OCI-LY1 (cell line): ENCODE data around the gene MRPL36.
A peak's percentile ranks its signal among the peaks of the same experiment; 100 is the strongest.

Source experiments
- H2AFZ ChIP-seq: fragments of 200-600 bp; sonication (generic), shearing (Covaris generic); 2 replicates; pipeline ENCODE4 v1.6.0; 2014; ENCODE audit warnings: antibody characterized with exemption, mild to moderate bottlenecking, low read length
- H3F3A ChIP-seq: fragments of 200-600 bp; sonication (generic), shearing (Covaris generic); 2 replicates; pipeline ENCODE4 v1.6.0; 2014; ENCODE audit warnings: mild to moderate bottlenecking, antibody characterized with exemption, low read length, moderate library complexity; ENCODE audit not compliant: insufficient read depth
- H3K27ac ChIP-seq: fragments of 200-600 bp; sonication (generic); 2 replicates; pipeline ENCODE4 v1.5.1; 2014; ENCODE audit warnings: low read length, mixed run types, mild to moderate bottlenecking, low read depth; ENCODE audit not compliant: poor library complexity, severe bottlenecking
- H3K27me3 ChIP-seq: fragments of 200-600 bp; sonication (generic); 2 replicates; pipeline ENCODE4 v1.6.0; 2014; ENCODE audit warnings: antibody characterized with exemption, mild to moderate bottlenecking, low read length, moderate library complexity; ENCODE audit not compliant: insufficient read depth
- H3K36me3 ChIP-seq: fragments of 200-600 bp; sonication (generic); 2 replicates; pipeline ENCODE4 v1.6.1; 2014; ENCODE audit warnings: mild to moderate bottlenecking, antibody characterized with exemption, low read length, moderate library complexity, mixed read lengths; ENCODE audit not compliant: insufficient read depth
- H3K4me1 ChIP-seq: fragments of 200-600 bp; sonication (generic); 2 replicates; pipeline ENCODE4 v1.5.1; 2014; ENCODE audit warnings: mild to moderate bottlenecking, low read length, moderate library complexity; ENCODE audit not compliant: insufficient read depth, severe bottlenecking
- H3K4me2 ChIP-seq: fragments of 200-600 bp; sonication (generic), shearing (Covaris generic); 2 replicates; pipeline ENCODE4 v1.6.1; 2014; ENCODE audit warnings: low read length
- H3K4me3 ChIP-seq: fragments of 200-600 bp; sonication (generic); 2 replicates; pipeline ENCODE4 v1.5.1; 2014; ENCODE audit warnings: low read length, low read depth, mild to moderate bottlenecking, mixed read lengths; ENCODE audit not compliant: poor library complexity, severe bottlenecking
- H3K79me2 ChIP-seq: fragments of 200-600 bp; shearing (Covaris generic); 2 replicates; pipeline ENCODE4 v1.6.1; 2016; ENCODE audit warnings: mixed run types, low read length, mixed read lengths; ENCODE audit not compliant: insufficient read depth
- H3K9ac ChIP-seq: fragments of 200-600 bp; sonication (generic), shearing (Covaris generic); 2 replicates; pipeline ENCODE4 v1.6.1; 2014; ENCODE audit warnings: mild to moderate bottlenecking, low read length, mixed read lengths
- H3K9me2 ChIP-seq: fragments of 200-600 bp; sonication (generic), shearing (Covaris generic); 2 replicates; pipeline ENCODE4 v1.6.1; 2014; ENCODE audit warnings: low read depth, mild to moderate bottlenecking, low read length, mixed read lengths
- H3K9me3 ChIP-seq: fragments of 200-600 bp; shearing (Covaris generic); 2 replicates; pipeline ENCODE4 v1.6.1; 2014; ENCODE audit warnings: low read length, mixed read lengths
- H4K20me1 ChIP-seq: fragments of 200-600 bp; sonication (generic), shearing (Covaris generic); 2 replicates; pipeline ENCODE4 v1.6.0; 2016; ENCODE audit warnings: mild to moderate bottlenecking, low read length; ENCODE audit not compliant: insufficient read depth
- EZH2 ChIP-seq: fragments of 200-600 bp; sonication (generic), shearing (Covaris generic); IDR thresholded peaks from 2 replicates; pipeline ENCODE4 v1.8.0; 2017; ENCODE audit warnings: borderline replicate concordance, mixed run types, mild to moderate bottlenecking, antibody characterized with exemption, low read length, moderate library complexity, mixed read lengths
- TF ChIP-seq, protein P1 (sequence below): fragments of 200-600 bp; sonication (generic), shearing (Covaris generic); IDR thresholded peaks from 2 replicates; pipeline ENCODE4 v1.5.1; 2017; ENCODE audit warnings: mild to moderate bottlenecking, antibody characterized with exemption, low read length, moderate library complexity, mixed read lengths

MRPL36 gene

GRCh38 chr5:1794901-1795290 is 4.7 kb downstream of the MRPL36 start:
- Histone ChIP-seq H3K4me2 (peak overlapping the region; percentile 70; the same call in 1 of the 2 replicates), H3K4me1 (peaks cover 61% of the 10 kb centered on the region), H4K20me1 (no peaks in the 10 kb centered on the region), H3K27ac (peak overlapping the region; percentile 90), H3K36me3 (peaks cover 31% of the 10 kb centered on the region), H3K9ac (no peak overlapping the region; the same call in 1 of the 2 replicates), H3K9me3 (no peaks in the 10 kb centered on the region), H2AFZ (no peak overlapping the region), H3F3A (no peaks in the 10 kb centered on the region), H3K4me3 (peak overlapping the region; percentile 53), H3K9me2 (no peaks in the 10 kb centered on the region), H3K79me2 (no peaks in the 10 kb centered on the region; the same call in 1 of the 2 replicates), H3K27me3 (no peaks in the 10 kb centered on the region; the same call in 1 of the 2 replicates)
- TF ChIP-seq, protein P1, sequence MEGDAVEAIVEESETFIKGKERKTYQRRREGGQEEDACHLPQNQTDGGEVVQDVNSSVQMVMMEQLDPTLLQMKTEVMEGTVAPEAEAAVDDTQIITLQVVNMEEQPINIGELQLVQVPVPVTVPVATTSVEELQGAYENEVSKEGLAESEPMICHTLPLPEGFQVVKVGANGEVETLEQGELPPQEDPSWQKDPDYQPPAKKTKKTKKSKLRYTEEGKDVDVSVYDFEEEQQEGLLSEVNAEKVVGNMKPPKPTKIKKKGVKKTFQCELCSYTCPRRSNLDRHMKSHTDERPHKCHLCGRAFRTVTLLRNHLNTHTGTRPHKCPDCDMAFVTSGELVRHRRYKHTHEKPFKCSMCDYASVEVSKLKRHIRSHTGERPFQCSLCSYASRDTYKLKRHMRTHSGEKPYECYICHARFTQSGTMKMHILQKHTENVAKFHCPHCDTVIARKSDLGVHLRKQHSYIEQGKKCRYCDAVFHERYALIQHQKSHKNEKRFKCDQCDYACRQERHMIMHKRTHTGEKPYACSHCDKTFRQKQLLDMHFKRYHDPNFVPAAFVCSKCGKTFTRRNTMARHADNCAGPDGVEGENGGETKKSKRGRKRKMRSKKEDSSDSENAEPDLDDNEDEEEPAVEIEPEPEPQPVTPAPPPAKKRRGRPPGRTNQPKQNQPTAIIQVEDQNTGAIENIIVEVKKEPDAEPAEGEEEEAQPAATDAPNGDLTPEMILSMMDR: no peak
- TF ChIP-seq EZH2: no peak

GRCh38 chr5:1793966-1794900 is 5.4 kb downstream of the MRPL36 start:
- Histone ChIP-seq H3K4me3 (peak overlapping the region; percentile 53), H3K9me2 (no peaks in the 10 kb centered on the region), H2AFZ (no peak overlapping the region), H3K27ac (peak overlapping the region; percentile 90), H3K9ac (peak overlapping the region; percentile 60), H3K36me3 (peaks cover 31% of the 10 kb centered on the region), H3K79me2 (no peaks in the 10 kb centered on the region; the same call in 1 of the 2 replicates), H3F3A (no peaks in the 10 kb centered on the region), H3K4me1 (peaks cover 67% of the 10 kb centered on the region), H3K4me2 (peak overlapping the region; percentile 70), H3K27me3 (no peaks in the 10 kb centered on the region; the same call in 1 of the 2 replicates), H3K9me3 (no peaks in the 10 kb centered on the region), H4K20me1 (no peaks in the 10 kb centered on the region)
- TF ChIP-seq EZH2: no peak
- TF ChIP-seq, protein P1: no peak

DNA sequence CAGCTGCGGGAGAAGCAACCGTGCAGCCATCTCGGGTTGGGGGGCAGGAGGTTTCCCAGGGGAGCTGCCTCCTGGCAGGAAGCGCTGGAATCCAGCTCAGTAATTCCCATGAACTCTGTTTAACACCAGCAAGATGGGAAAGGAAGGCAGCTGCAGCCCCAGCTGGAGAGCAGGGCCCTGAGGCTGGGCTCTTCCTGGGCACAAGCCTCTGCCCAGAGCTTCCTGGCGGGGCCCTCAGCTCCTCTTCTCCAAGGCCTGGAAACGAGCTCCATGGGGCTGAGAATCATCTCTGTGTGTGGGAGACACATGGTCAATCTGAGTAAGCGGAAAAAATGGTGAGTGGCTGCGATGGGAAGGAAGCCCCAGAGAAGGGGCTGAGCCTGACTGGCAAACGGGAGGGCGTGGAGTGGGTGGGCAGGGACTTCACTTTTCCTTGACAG is 6.3 kb downstream of the MRPL36 start:
- Histone ChIP-seq H3K9ac (peak overlapping the region; percentile 60), H3K79me2 (no peaks in the 10 kb centered on the region), H3K27me3 (no peaks in the 10 kb centered on the region; the same call in 1 of the 2 replicates), H3K27ac (peak overlapping the region; percentile 90), H3K4me1 (peaks cover 61% of the 10 kb centered on the region), H3F3A (no peaks in the 10 kb centered on the region), H3K9me2 (no peaks in the 10 kb centered on the region), H3K4me2 (peak overlapping the region; percentile 70), H4K20me1 (no peaks in the 10 kb centered on the region), H2AFZ (no peak overlapping the region), H3K36me3 (peaks cover 26% of the 10 kb centered on the region), H3K4me3 (peak overlapping the region; percentile 53), H3K9me3 (no peaks in the 10 kb centered on the region)
- no peak for TF ChIP-seq EZH2
- TF ChIP-seq, protein P1: no peak
